H9 (cell line): ENCODE measurements around the gene CCDC88C. TPM values are rescaled to one million over a fixed set of nuclear protein-coding genes. Genes with fewer than 3 reads are reported as not detected.

Source experiments
- DNase-seq: peaks from one replicate; pipeline ENCODE4 v3.0.0-alpha.2; 2017
- H2AFZ ChIP-seq: one replicate; pipeline ENCODE4 v1.6.1; 2013; ENCODE audit warnings: mild to moderate bottlenecking, low read length, control low read depth, moderate library complexity
- H2AK5ac ChIP-seq: 2 replicates; pipeline ENCODE4 v1.6.1; 2013; ENCODE audit warnings: low read length, control low read depth, mixed read lengths; ENCODE audit not compliant: insufficient read length
- H2BK120ac ChIP-seq: one replicate; pipeline ENCODE4 v1.6.1; 2013; ENCODE audit warnings: low read depth, mild to moderate bottlenecking, low read length, control low read depth, inconsistent platforms; ENCODE audit not compliant: poor library complexity, severe bottlenecking
- H2BK12ac ChIP-seq: 2 replicates; pipeline ENCODE4 v1.6.1; 2013; ENCODE audit warnings: low read length, control low read depth, mixed read lengths, low read depth; ENCODE audit not compliant: insufficient read length
- H2BK15ac ChIP-seq: 2 replicates; pipeline ENCODE4 v1.6.1; 2013; ENCODE audit warnings: low read depth, low read length, control low read depth
- H2BK20ac ChIP-seq: one replicate; pipeline ENCODE4 v1.6.1; 2013; ENCODE audit warnings: low read depth, mild to moderate bottlenecking, low read length, control low read depth, inconsistent platforms; ENCODE audit not compliant: poor library complexity, severe bottlenecking
- H2BK5ac ChIP-seq: 2 replicates; pipeline ENCODE4 v1.6.1; 2013; ENCODE audit warnings: low read length, control low read depth, mixed read lengths; ENCODE audit not compliant: insufficient read length
- H3K14ac ChIP-seq: 2 replicates; pipeline ENCODE4 v1.6.1; 2013; ENCODE audit warnings: low read length, control low read depth; ENCODE audit not compliant: insufficient read depth
- H3K18ac ChIP-seq: 2 replicates; pipeline ENCODE4 v1.6.1; 2013; ENCODE audit warnings: low read depth, mild to moderate bottlenecking, mixed read lengths, low read length, control low read depth; ENCODE audit not compliant: insufficient read length
- H3K23ac ChIP-seq: 2 replicates; pipeline ENCODE4 v1.6.1; 2013; ENCODE audit warnings: low read length, control low read depth, mixed read lengths, low read depth; ENCODE audit not compliant: insufficient read length
- H3K23me2 ChIP-seq: 2 replicates; pipeline ENCODE4 v1.6.1; 2013; ENCODE audit warnings: low read depth, mild to moderate bottlenecking, mixed read lengths, low read length, control low read depth; ENCODE audit not compliant: insufficient read length, poor library complexity, severe bottlenecking
- H3K27ac ChIP-seq: 2 replicates; pipeline ENCODE4 v1.5.1; 2013; ENCODE audit warnings: low read length, control low read depth, mixed read lengths, low read depth; ENCODE audit not compliant: insufficient read length
- H3K27me3 ChIP-seq: 2 replicates; pipeline ENCODE4 v1.6.1; 2013; ENCODE audit warnings: low read length, control low read depth, inconsistent platforms; ENCODE audit not compliant: insufficient read depth
- H3K4ac ChIP-seq: 2 replicates; pipeline ENCODE4 v1.6.1; 2013; ENCODE audit warnings: low read depth, mild to moderate bottlenecking, control low read depth, inconsistent platforms, low read length, moderate library complexity
- H3K4me1 ChIP-seq: 2 replicates; pipeline ENCODE4 v1.6.1; 2013; ENCODE audit warnings: low read length, control low read depth, inconsistent platforms; ENCODE audit not compliant: insufficient read depth
- H3K4me2 ChIP-seq: 2 replicates; pipeline ENCODE4 v1.6.1; 2013; ENCODE audit warnings: low read length, control low read depth, mixed read lengths; ENCODE audit not compliant: insufficient read length, insufficient read depth
- H3K56ac ChIP-seq: 2 replicates; pipeline ENCODE4 v1.6.1; 2013; ENCODE audit warnings: low read depth, mild to moderate bottlenecking, mixed read lengths, low read length, control low read depth; ENCODE audit not compliant: insufficient read length
- H3K79me1 ChIP-seq: 2 replicates; pipeline ENCODE4 v1.6.1; 2013; ENCODE audit warnings: low read depth, mild to moderate bottlenecking, moderate library complexity, low read length, control low read depth, inconsistent platforms; ENCODE audit not compliant: insufficient read depth, poor library complexity, severe bottlenecking
- H3K79me2 ChIP-seq: 2 replicates; pipeline ENCODE4 v1.6.1; 2013; ENCODE audit warnings: low read length, control low read depth, inconsistent platforms; ENCODE audit not compliant: insufficient read depth
- H3K9ac ChIP-seq: 2 replicates; pipeline ENCODE4 v1.6.1; 2013; ENCODE audit warnings: low read length, control low read depth, mixed read lengths; ENCODE audit not compliant: insufficient read length; ENCODE audit errors: extremely low read depth
- H3K9me3 ChIP-seq: one replicate; pipeline ENCODE4 v1.6.1; 2013; ENCODE audit warnings: low read depth, low read length, inconsistent platforms; ENCODE audit not compliant: control insufficient read depth
- H3T11ph ChIP-seq: one replicate; pipeline ENCODE4 v1.6.1; 2013; ENCODE audit warnings: mild to moderate bottlenecking, low read length, control low read depth, inconsistent platforms
- H4K20me1 ChIP-seq: one replicate; pipeline ENCODE4 v1.6.1; 2013; ENCODE audit not compliant: control insufficient read depth, insufficient read length, insufficient read depth
- H4K5ac ChIP-seq: 2 replicates; pipeline ENCODE4 v1.6.1; 2013; ENCODE audit warnings: low read depth, mild to moderate bottlenecking, mixed read lengths, low read length, control low read depth; ENCODE audit not compliant: insufficient read length
- H4K8ac ChIP-seq: replicated peaks from 2 replicates; pipeline ENCODE4 v1.6.1; 2013; ENCODE audit warnings: low read length, control low read depth, mixed read lengths, low read depth; ENCODE audit not compliant: insufficient read length
- H4K91ac ChIP-seq: 2 replicates; pipeline ENCODE4 v1.6.1; 2013; ENCODE audit warnings: low read depth, mild to moderate bottlenecking, moderate library complexity, mixed read lengths, low read length, control low read depth; ENCODE audit not compliant: insufficient read length
- H3K27ac Mint-ChIP-seq, 3 experiments: 2 replicates in 2 of 3; 3 replicates in 1 of 3; pipeline ENCODE4 v1.8.0; 2020 to 2021; ENCODE audit warnings: mixed read lengths in 3 of 3, mild to moderate bottlenecking in 1 of 3, moderate library complexity in 1 of 3
- H3K27me3 Mint-ChIP-seq: 2 replicates; pipeline ENCODE4 v1.8.0; 2021; ENCODE audit warnings: low read depth, mild to moderate bottlenecking, moderate library complexity, mixed read lengths
- H3K36me3 Mint-ChIP-seq, 3 experiments: 2 replicates in 2 of 3; 3 replicates in 1 of 3; pipeline ENCODE4 v1.8.0; 2020 to 2021; ENCODE audit warnings: low read depth in 3 of 3, mixed read lengths in 3 of 3; ENCODE audit not compliant: insufficient read depth in 1 of 3
- H3K4me1 Mint-ChIP-seq, 2 experiments: 2 replicates each; pipeline ENCODE4 v1.8.0; 2020; ENCODE audit warnings: mixed read lengths in 2 of 2
- H3K4me3 Mint-ChIP-seq, 2 experiments: 2 replicates in 1 of 2; 3 replicates in 1 of 2; pipeline ENCODE4 v1.8.0; 2020 to 2021; ENCODE audit warnings: mild to moderate bottlenecking in 2 of 2, mixed read lengths in 2 of 2, moderate library complexity in 1 of 2
- H3K9me3 Mint-ChIP-seq, 2 experiments: 2 replicates in 1 of 2; 3 replicates in 1 of 2; pipeline ENCODE4 v1.8.0; 2020; ENCODE audit warnings: mild to moderate bottlenecking in 2 of 2, mixed read lengths in 2 of 2, moderate library complexity in 1 of 2
- CTCF ChIP-seq: fragments of 200-600 bp; sonication (generic); conservative IDR thresholded peaks from 3 replicates; pipeline ENCODE4 v1.8.0; 2021; ENCODE audit warnings: antibody characterized with exemption, mild to moderate bottlenecking
- WGBS: extraction: QIAGEN DNeasy Blood & Tissue Kit; methylation state at CpG from one replicate; pipeline ENCODE4 v1.1.7; 2013; ENCODE audit warnings: missing lambda C conversion rate, low lambda C conversion rate, mixed read lengths; ENCODE audit not compliant: insufficient read length; ENCODE audit errors: extremely low coverage; 5-methylcytosine and 5-hydroxymethylcytosine counted together
- total RNA-seq: library from RNA; stranded (reverse); gene quantifications from 2 replicates; pipeline ENCODE4 v1.2.1, GENCODE V29; 2021

Gene CCDC88C
- total RNA-seq, 1 experiment from 2014 or later, result 52.4 TPM

GRCh38 chr14:91234791-91235114 lies 182.9 kb downstream of the CCDC88C start:
- Histone ChIP-seq H2BK5ac (no peak overlapping the region), H3K79me1 (no peaks in the 10 kb centered on the region), H3T11ph (no peak overlapping the region), H4K20me1 (no peaks in the 10 kb centered on the region), H4K91ac (no peak overlapping the region), H3K4me2 (no peak overlapping the region), H3K9me3 (no peaks in the 10 kb centered on the region), H2BK20ac (no peak overlapping the region), H3K79me2 (no peaks in the 10 kb centered on the region), H3K4ac (no peak overlapping the region), H3K56ac (no peak overlapping the region), H2BK15ac (no peak overlapping the region), H3K9ac (no peak overlapping the region), H3K27ac (no peak overlapping the region), H4K5ac (no peak overlapping the region), H2BK120ac (no peak overlapping the region), H3K27me3 (no peaks in the 10 kb centered on the region), H2BK12ac (no peak overlapping the region), H2AK5ac (no peak overlapping the region), H4K8ac (no peak overlapping the region), H3K18ac (no peak overlapping the region), H3K23ac (no peak overlapping the region), H3K23me2 (no peaks in the 10 kb centered on the region), H3K4me1 (no peaks in the 10 kb centered on the region), H2AFZ (no peak overlapping the region), H3K14ac (no peak overlapping the region; the same call in 1 of the 2 replicates)
- H3K27me3 Mint-ChIP-seq, result peaks cover 20% of the 10 kb centered on the region
- peaks cover 2 to 8% of the 10 kb centered on the region in 2 experiments; a peak in 1 of 4 replicates for H3K4me1 Mint-ChIP-seq
- no peak overlapping the region for H3K4me3 Mint-ChIP-seq
- TF ChIP-seq CTCF, result no peak
- peaks cover 11 to 17% (median 13%) of the 10 kb centered on the region in 3 experiments for H3K36me3 Mint-ChIP-seq
- no CpG with 5 or more reads among the region's 16 CpGs for WGBS
- peaks cover 10 to 15% of the 10 kb centered on the region in 2 experiments; a peak in 4 of 5 replicates for H3K9me3 Mint-ChIP-seq
- no peak for DNase-seq
- no peak overlapping the region; a peak in 1 of 7 replicates for H3K27ac Mint-ChIP-seq
